Measurements from ENCODE around the gene PNLIPRP1. TPM values are rescaled to one million over a fixed set of nuclear protein-coding genes. Genes with fewer than 3 reads are reported as not detected.

Gene PNLIPRP1
- polyA plus RNA-seq, 1 donor from 2014 or later, result not detected

DNA sequence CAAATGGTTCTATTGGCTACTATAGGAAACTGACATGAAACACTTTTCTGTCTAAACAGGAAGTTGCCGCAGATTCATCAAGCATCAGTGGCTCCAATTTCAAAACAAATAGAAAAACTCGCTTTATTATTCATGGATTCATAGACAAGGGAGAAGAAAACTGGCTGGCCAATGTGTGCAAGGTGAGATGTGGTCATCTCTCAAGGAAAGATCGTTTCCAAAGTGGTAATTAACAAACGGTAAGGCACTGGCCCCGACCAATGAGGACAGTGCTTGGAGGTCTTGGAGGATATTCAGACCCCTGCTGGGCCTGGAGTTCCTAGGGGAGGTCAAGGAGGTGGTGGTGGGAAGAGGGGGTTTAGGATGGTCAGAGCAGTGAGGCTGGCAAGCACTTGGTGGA is 42.5 kb upstream of the PNLIPRP1 start:
- no peak for TF ChIP-seq CTCF (IDR thresholded peaks at IDR 0.05; ENCODE audit: poor library complexity, severe bottlenecking)
- no peak for TF ChIP-seq POLR2AphosphoS5 (IDR thresholded peaks at IDR 0.05)
- TF ChIP-seq TAF1 (IDR thresholded peaks at IDR 0.05; ENCODE audit: low read depth), result no peak
- TF ChIP-seq, protein P1, sequence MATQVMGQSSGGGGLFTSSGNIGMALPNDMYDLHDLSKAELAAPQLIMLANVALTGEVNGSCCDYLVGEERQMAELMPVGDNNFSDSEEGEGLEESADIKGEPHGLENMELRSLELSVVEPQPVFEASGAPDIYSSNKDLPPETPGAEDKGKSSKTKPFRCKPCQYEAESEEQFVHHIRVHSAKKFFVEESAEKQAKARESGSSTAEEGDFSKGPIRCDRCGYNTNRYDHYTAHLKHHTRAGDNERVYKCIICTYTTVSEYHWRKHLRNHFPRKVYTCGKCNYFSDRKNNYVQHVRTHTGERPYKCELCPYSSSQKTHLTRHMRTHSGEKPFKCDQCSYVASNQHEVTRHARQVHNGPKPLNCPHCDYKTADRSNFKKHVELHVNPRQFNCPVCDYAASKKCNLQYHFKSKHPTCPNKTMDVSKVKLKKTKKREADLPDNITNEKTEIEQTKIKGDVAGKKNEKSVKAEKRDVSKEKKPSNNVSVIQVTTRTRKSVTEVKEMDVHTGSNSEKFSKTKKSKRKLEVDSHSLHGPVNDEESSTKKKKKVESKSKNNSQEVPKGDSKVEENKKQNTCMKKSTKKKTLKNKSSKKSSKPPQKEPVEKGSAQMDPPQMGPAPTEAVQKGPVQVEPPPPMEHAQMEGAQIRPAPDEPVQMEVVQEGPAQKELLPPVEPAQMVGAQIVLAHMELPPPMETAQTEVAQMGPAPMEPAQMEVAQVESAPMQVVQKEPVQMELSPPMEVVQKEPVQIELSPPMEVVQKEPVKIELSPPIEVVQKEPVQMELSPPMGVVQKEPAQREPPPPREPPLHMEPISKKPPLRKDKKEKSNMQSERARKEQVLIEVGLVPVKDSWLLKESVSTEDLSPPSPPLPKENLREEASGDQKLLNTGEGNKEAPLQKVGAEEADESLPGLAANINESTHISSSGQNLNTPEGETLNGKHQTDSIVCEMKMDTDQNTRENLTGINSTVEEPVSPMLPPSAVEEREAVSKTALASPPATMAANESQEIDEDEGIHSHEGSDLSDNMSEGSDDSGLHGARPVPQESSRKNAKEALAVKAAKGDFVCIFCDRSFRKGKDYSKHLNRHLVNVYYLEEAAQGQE (IDR thresholded peaks at IDR 0.05; ENCODE audit: borderline replicate concordance), result no peak
- TF ChIP-seq EZH2 (IDR thresholded peaks at IDR 0.05; ENCODE audit: borderline replicate concordance, insufficient read depth, low read length, poor library complexity, severe bottlenecking), result no peak
- no peak for TF ChIP-seq MXI1 (conservative IDR thresholded peaks at IDR 0.05; ENCODE audit: poor library complexity, severe bottlenecking)
- no peak for TF ChIP-seq SMC3 (conservative IDR thresholded peaks at IDR 0.05; ENCODE audit: poor library complexity)
- no peak for TF ChIP-seq EP300 (conservative IDR thresholded peaks at IDR 0.05; ENCODE audit: poor library complexity, severe bottlenecking)
- no peak for TF ChIP-seq RAD21 (conservative IDR thresholded peaks at IDR 0.05)
- H3K9me3 ChIP-seq (ENCODE audit: low read length), result no peaks in the 10 kb centered on the region
- no peak overlapping the region for H3K27ac ChIP-seq (ENCODE audit: low read length)
- H3K27me3 ChIP-seq (ENCODE audit: insufficient read depth, low read depth, low read length), result no peaks in the 10 kb centered on the region
- H2AFZ ChIP-seq (ENCODE audit: low read depth, low read length), result no peak overlapping the region
- H3K79me2 ChIP-seq (replicated peaks; ENCODE audit: insufficient read depth, low read length), result no peaks in the 10 kb centered on the region
- H3K4me2 ChIP-seq (ENCODE audit: low read length), result no peak overlapping the region
- no peak overlapping the region for H3K4me3 ChIP-seq (ENCODE audit: low read length)
- H3K36me3 ChIP-seq (ENCODE audit: insufficient read depth, low read length), result no peaks in the 10 kb centered on the region
- no peaks in the 10 kb centered on the region for H3K9me2 ChIP-seq (ENCODE audit: insufficient read depth, low read length)
- no peaks in the 10 kb centered on the region for H3F3A ChIP-seq (ENCODE audit: insufficient read depth, low read length, poor library complexity, severe bottlenecking)
- no peak overlapping the region for H3K9ac ChIP-seq (ENCODE audit: low read length)
- no peaks in the 10 kb centered on the region for H4K20me1 ChIP-seq (ENCODE audit: insufficient read depth)

DNA sequence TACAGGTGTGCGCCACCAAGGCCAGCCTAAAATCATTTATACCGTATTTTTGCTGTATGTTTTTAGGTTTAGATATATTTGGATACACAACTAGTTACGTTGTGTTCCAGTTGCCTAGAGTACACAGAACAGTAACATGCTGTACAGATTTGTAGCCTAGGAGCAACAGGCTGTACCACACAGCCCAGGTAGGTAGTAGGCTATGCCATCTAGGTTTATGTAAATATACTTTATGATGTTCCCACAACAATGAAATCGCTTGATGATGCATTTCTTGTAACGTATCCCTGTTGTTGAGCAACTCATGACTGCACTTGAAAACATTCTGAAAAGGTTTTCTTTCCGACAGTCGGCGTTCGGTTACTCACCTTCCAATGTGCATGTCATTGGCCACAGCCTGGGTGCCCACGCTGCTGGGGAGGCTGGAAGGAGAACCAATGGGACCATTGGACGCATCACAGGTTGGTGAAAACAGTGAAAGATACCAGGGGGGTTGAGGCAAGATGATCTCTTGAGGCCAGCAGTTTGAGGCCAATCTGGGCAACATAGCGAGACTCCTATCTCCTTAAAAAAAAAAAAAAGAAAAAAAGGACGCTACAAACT is 37.3 kb upstream of the PNLIPRP1 start:
- Histone ChIP-seq H4K20me1 (ENCODE audit: insufficient read depth) (no peaks in the 10 kb centered on the region), H3K27me3 (ENCODE audit: insufficient read depth, low read depth, low read length) (no peaks in the 10 kb centered on the region), H2AFZ (ENCODE audit: low read depth, low read length) (no peak overlapping the region), H3K9ac (ENCODE audit: low read length) (no peak overlapping the region), H3K9me3 (ENCODE audit: low read length) (no peaks in the 10 kb centered on the region), H3K4me2 (ENCODE audit: low read length) (no peak overlapping the region), H3K4me3 (ENCODE audit: low read length) (no peak overlapping the region), H3K79me2 (replicated peaks; ENCODE audit: insufficient read depth, low read length) (no peaks in the 10 kb centered on the region), H3K9me2 (ENCODE audit: insufficient read depth, low read length) (no peaks in the 10 kb centered on the region), H3K27ac (ENCODE audit: low read length) (no peak overlapping the region), H3K36me3 (ENCODE audit: insufficient read depth, low read length) (no peaks in the 10 kb centered on the region), H3F3A (ENCODE audit: insufficient read depth, low read length, poor library complexity, severe bottlenecking) (no peaks in the 10 kb centered on the region)
- TF ChIP-seq EP300 (conservative IDR thresholded peaks at IDR 0.05; ENCODE audit: poor library complexity, severe bottlenecking), result no peak
